Prostate gland (tissue), 2 donors: ENCODE results near the gene C13orf46. TPM values are rescaled to one million over a fixed set of nuclear protein-coding genes. Genes with fewer than 3 reads are reported as not detected.

Source experiments
- DNase-seq: peaks from one replicate; pipeline ENCODE4 v3.0.0-alpha.2; 2019; ENCODE audit warnings: low spot score
- H3K27ac ChIP-seq, 2 donors: fragments of 200-600 bp; sonication (generic); 2 replicates each; pipeline ENCODE4 v1.5.1; 2017 to 2019
- H3K27me3 ChIP-seq: fragments of 200-600 bp; sonication (generic); replicated peaks from 2 replicates; pipeline ENCODE4 v1.5.1; 2019; ENCODE audit not compliant: insufficient read depth
- H3K36me3 ChIP-seq, 2 donors: fragments of 200-600 bp; sonication (generic); 1 replicate in 1 of 2; 2 replicates in 1 of 2; pipeline versions ENCODE4 v1.5.1 to v1.8.1; 2017 to 2019
- H3K4me1 ChIP-seq: fragments of 200-600 bp; sonication (generic); replicated peaks from 2 replicates; pipeline ENCODE4 v1.5.1; 2019
- H3K4me3 ChIP-seq, 2 donors: fragments of 200-600 bp; sonication (generic); 2 replicates each; pipeline ENCODE4 v1.5.1; 2017 to 2019
- H3K9me3 ChIP-seq: fragments of 200-600 bp; sonication (generic); 2 replicates; pipeline ENCODE4 v1.5.1; 2017
- POLR2A ChIP-seq: fragments of 450-650 bp; IDR thresholded peaks from one replicate; pipeline ENCODE4 v1.6.1; 2016; ENCODE audit warnings: antibody characterized with exemption, mild to moderate bottlenecking
- POLR2AphosphoS5 ChIP-seq: sonication (generic); formaldehyde crosslinking; IDR thresholded peaks from one replicate; pipeline ENCODE4 v1.6.1; 2017; ENCODE audit warnings: antibody characterized with exemption
- WGBS: methylation state at CpG from one replicate; pipeline ENCODE4 v1.1.5; 2018; 5-methylcytosine and 5-hydroxymethylcytosine counted together
- intact Hi-C: fragments of 100-400 bp; cut with DNase I; formaldehyde crosslinking; loops from one replicate; pipeline ENCODE4 v1.14.2; 2022
- total RNA-seq, 2 donors: library from RNA; depleted of rRNA; stranded (reverse); fragments of >200 nt; gene quantifications; one replicate each; pipeline ENCODE4 v1.1.0, GENCODE V29; 2016
- TF ChIP-seq, protein P1 (sequence below), 4 experiments: fragments of 200-600 bp in 2 of 4; fragments of 450-650 bp in 2 of 4; sonication (generic) in 2 of 4; IDR thresholded peaks; 1 replicate in 3 of 4; 2 replicates in 1 of 4; pipeline ENCODE4 v1.5.1; 2016 to 2019; ENCODE audit warnings: antibody characterized with exemption in 4 of 4, mild to moderate bottlenecking in 2 of 4, moderate library complexity in 2 of 4

The C13orf46 gene
- total RNA-seq, 2 donors from 2014 or later, result 8.0 to 9.9 TPM

DNA sequence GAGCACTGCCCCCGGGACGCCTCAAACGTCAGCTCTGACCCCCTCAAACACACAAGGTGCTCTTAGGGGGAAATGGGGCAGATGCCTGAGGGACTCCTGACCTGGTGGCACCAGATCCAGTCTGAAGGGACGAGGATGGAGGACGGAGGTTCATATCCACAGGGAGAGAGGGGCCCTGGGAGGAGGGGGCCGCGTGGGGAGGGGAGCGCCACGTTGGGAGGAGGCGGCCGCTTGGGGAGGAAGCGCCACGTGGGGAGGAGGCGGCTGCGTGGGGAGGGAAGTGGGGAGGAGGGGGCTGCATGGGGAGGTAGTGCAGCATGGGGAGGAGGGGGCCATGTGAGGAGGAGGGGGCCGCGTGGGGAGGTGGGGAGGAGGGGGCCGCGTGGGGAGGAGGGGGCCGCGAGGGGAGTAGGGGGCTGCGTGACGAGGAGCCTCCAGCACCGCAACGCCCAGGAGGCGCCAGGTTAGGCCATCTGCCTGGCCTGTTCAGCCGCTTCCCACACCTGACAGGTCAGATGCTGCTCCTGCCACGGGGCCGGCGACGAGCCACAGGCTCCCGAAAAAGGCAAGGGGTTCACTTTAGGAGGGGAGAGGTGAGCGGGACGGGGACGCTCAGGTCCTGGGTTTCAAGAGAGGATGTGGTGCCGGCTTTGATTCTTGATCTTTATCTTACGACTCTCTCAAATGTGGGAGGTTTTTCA, 36.7 kb upstream of the C13orf46 start:
- H3K9me3 ChIP-seq, result no peaks in the 10 kb centered on the region
- WGBS, result 90% methylated on average over 33 of the region's 37 CpGs
- H3K36me3 ChIP-seq, result peaks cover 4 to 20% of the 10 kb centered on the region in 2 donors
- DNase-seq, result no peak
- no peak overlapping the region for H3K27ac ChIP-seq
- intact Hi-C loops, result no loop called here
- no peak overlapping the region for H3K4me3 ChIP-seq
- H3K4me1 ChIP-seq, result no peaks in the 10 kb centered on the region
- no peak for TF ChIP-seq POLR2AphosphoS5
- TF ChIP-seq POLR2A, result no peak
- TF ChIP-seq, protein P1, sequence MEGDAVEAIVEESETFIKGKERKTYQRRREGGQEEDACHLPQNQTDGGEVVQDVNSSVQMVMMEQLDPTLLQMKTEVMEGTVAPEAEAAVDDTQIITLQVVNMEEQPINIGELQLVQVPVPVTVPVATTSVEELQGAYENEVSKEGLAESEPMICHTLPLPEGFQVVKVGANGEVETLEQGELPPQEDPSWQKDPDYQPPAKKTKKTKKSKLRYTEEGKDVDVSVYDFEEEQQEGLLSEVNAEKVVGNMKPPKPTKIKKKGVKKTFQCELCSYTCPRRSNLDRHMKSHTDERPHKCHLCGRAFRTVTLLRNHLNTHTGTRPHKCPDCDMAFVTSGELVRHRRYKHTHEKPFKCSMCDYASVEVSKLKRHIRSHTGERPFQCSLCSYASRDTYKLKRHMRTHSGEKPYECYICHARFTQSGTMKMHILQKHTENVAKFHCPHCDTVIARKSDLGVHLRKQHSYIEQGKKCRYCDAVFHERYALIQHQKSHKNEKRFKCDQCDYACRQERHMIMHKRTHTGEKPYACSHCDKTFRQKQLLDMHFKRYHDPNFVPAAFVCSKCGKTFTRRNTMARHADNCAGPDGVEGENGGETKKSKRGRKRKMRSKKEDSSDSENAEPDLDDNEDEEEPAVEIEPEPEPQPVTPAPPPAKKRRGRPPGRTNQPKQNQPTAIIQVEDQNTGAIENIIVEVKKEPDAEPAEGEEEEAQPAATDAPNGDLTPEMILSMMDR (IDR thresholded peaks at IDR 0.05), result no peak
- no peaks in the 10 kb centered on the region for H3K27me3 ChIP-seq

DNA sequence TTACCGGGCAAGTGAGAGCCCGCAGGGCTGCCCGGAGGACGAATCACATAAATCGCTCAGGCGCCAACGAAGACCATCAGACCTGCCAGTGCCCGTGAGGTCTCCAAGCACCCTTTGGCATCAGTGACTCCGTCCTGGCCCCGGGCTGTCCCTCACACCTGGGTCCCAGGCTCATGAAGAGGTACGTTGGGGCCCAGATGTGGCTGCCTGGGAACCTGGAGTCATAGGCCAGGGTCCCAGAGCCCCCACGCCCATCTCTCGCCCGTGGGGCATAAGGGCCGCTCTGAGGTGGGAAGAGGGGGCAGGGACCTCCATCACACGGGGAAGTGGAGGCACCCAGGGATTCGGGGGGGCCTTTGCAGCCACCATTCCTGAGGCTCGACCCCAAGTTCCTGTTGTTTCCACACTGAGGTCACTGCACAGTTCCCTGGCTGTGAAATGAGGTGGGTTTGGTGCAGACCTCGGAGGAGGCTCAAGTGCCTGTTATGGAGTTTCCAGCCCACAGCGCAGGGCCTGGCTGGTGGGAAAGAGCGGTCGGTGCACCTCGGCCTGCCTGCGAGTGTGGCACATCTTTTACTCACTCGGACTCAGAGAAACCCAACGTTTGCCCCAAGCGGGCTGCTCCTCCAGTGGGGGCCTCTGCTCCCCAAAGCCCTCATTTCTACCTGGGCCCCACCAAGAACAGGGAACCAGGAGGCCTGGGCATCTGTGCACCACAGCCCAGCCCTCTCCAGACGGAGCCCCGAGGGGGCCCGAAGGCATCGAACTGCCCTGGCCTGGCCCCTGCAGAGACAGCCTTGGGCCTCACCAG, 35.9 kb upstream of the C13orf46 start:
- no peak for DNase-seq
- 94% methylated on average over 28 of the region's 31 CpGs for WGBS
- TF ChIP-seq, protein P1 (IDR thresholded peaks at IDR 0.05), result no peak
- TF ChIP-seq POLR2AphosphoS5 (no peak), POLR2A (no peak)
- intact Hi-C loops, result no loop called here
- no peak overlapping the region for H3K4me3 ChIP-seq
- H3K4me1 ChIP-seq, result no peaks in the 10 kb centered on the region
- no peak overlapping the region for H3K27ac ChIP-seq
- H3K27me3 ChIP-seq, result no peaks in the 10 kb centered on the region
- no peaks in the 10 kb centered on the region for H3K9me3 ChIP-seq
- peaks cover 4 to 14% of the 10 kb centered on the region in 2 donors for H3K36me3 ChIP-seq

DNA sequence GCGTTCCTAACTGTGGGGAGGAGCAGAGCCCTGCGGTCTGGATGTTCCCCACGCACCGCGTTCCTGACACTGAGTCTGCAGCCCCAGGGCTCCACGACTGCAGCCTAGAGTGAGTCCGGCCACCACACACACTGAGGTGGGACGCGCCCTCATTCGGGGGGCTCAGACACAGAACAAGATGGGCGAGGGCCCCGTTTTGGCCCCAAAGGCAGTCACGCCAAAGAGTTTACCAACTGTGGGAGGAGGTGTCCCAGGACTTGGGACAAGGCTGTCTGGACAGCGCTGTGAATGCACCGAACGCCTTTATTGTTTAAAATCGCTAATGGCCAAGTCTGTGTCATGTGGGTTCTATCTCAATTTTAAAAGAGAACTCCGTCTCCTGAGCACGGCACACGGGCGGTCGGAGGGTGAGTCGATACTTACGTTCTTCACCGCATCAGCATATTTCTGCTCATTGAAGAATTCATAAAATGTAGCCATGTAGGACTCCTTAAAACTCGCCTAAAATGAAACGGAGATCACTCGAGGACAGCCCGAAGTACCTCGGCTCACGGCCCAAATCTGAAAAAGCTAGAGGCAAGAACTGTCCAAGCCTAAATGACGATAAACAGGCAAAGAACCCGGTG, 35.2 kb upstream of the C13orf46 start:
- intact Hi-C loops, result no loop called here
- 86% methylated on average over 32 of the region's 33 CpGs for whole genome bisulfite sequencing
- H3K4me3 ChIP-seq, result no peak overlapping the region
- H3K4me1 ChIP-seq, result no peaks in the 10 kb centered on the region
- H3K27ac ChIP-seq, result no peak overlapping the region
- DNase-seq, result no peak
- H3K27me3 ChIP-seq, result no peaks in the 10 kb centered on the region
- TF ChIP-seq POLR2A, result no peak
- TF ChIP-seq, protein P1 (IDR thresholded peaks at IDR 0.05), result no peak
- no peak for TF ChIP-seq POLR2AphosphoS5
- no peaks in the 10 kb centered on the region for H3K9me3 ChIP-seq
- peaks cover 4 to 12% of the 10 kb centered on the region in 2 donors for H3K36me3 ChIP-seq

DNA sequence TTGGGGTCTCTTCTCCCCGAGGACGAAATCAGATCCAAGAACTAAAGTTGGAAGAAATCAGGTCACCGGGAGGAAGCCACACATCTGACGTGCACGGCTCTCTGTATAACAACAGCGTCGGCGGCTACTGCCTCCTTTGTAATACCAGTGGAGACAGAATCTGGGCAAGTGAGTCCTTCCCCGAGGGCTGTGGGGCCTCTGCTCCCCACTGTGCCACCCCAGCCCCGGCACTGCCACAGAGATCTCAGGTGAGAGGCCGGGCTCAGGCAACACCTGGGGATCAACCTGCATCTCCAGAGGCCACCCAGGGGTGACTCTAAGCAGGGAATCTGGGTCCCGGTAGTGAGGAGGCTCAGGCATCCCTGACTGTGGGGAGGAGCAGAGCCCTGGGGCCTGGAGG, 33.7 kb upstream of the C13orf46 start:
- 92% methylated on average over 12 of the region's 12 CpGs for WGBS
- H3K9me3 ChIP-seq, result no peaks in the 10 kb centered on the region
- intact Hi-C loops, result no loop called here
- no peak for DNase-seq
- H3K4me1 ChIP-seq, result no peaks in the 10 kb centered on the region
- TF ChIP-seq POLR2AphosphoS5, result no peak
- no peak overlapping the region for H3K4me3 ChIP-seq
- H3K27me3 ChIP-seq, result no peaks in the 10 kb centered on the region
- peaks cover 4 to 12% of the 10 kb centered on the region in 2 donors for H3K36me3 ChIP-seq
- H3K27ac ChIP-seq, result no peak overlapping the region

DNA sequence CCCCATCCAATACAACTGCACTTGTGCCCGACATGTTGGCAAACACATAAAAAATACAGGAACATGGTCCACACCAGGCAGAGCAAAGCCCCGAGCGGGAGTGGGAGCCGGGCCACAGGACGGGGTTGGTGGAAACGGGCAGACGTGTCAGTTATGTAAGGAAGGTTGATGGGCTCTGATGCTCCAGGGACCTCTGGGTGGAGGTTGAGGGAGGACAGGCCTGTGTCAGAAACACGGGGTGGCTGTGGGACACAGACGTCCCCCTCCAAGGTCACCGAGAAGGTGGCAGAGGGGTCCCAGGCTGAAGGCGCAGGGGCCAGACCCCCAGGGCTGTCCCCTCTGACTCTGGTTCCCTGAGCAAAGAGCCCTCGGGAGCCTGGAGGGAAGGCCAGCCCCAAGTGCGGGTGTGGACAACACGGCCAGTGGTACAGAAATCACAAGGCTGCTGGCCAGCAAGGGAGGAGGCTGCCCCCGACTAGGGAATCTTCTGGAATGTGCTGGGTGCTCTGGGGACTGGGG, 31.4 kb upstream of the C13orf46 start:
- Histone ChIP-seq H3K4me3 (no peak overlapping the region), H3K4me1 (no peaks in the 10 kb centered on the region), H3K36me3 (peaks cover 0 to 12% of the 10 kb centered on the region in 2 donors), H3K9me3 (no peaks in the 10 kb centered on the region), H3K27ac (no peak overlapping the region), H3K27me3 (no peaks in the 10 kb centered on the region)
- DNase-seq, result no peak
- WGBS, result 78% methylated on average over 13 of the region's 15 CpGs
- intact Hi-C loops, result no loop called here
- TF ChIP-seq POLR2A, result no peak
- TF ChIP-seq, protein P1 (IDR thresholded peaks at IDR 0.05), result no peak
- no peak for TF ChIP-seq POLR2AphosphoS5
